H9 (cell line): ENCODE measurements around the gene OIT3. TPM values are rescaled to one million over a fixed set of nuclear protein-coding genes. Genes with fewer than 3 reads are reported as not detected.

ENCODE experiments used
- DNase-seq: peaks from one replicate; pipeline ENCODE4 v3.0.0-alpha.2; 2017
- H2AFZ ChIP-seq: one replicate; pipeline ENCODE4 v1.6.1; 2013; ENCODE audit warnings: mild to moderate bottlenecking, low read length, control low read depth, moderate library complexity
- H2AK5ac ChIP-seq: 2 replicates; pipeline ENCODE4 v1.6.1; 2013; ENCODE audit warnings: low read length, control low read depth, mixed read lengths; ENCODE audit not compliant: insufficient read length
- H2BK120ac ChIP-seq: one replicate; pipeline ENCODE4 v1.6.1; 2013; ENCODE audit warnings: low read depth, mild to moderate bottlenecking, low read length, control low read depth, inconsistent platforms; ENCODE audit not compliant: poor library complexity, severe bottlenecking
- H2BK12ac ChIP-seq: 2 replicates; pipeline ENCODE4 v1.6.1; 2013; ENCODE audit warnings: low read length, control low read depth, mixed read lengths, low read depth; ENCODE audit not compliant: insufficient read length
- H2BK15ac ChIP-seq: 2 replicates; pipeline ENCODE4 v1.6.1; 2013; ENCODE audit warnings: low read depth, low read length, control low read depth
- H2BK20ac ChIP-seq: one replicate; pipeline ENCODE4 v1.6.1; 2013; ENCODE audit warnings: low read depth, mild to moderate bottlenecking, low read length, control low read depth, inconsistent platforms; ENCODE audit not compliant: poor library complexity, severe bottlenecking
- H2BK5ac ChIP-seq: 2 replicates; pipeline ENCODE4 v1.6.1; 2013; ENCODE audit warnings: low read length, control low read depth, mixed read lengths; ENCODE audit not compliant: insufficient read length
- H3K14ac ChIP-seq: 2 replicates; pipeline ENCODE4 v1.6.1; 2013; ENCODE audit warnings: low read length, control low read depth; ENCODE audit not compliant: insufficient read depth
- H3K18ac ChIP-seq: 2 replicates; pipeline ENCODE4 v1.6.1; 2013; ENCODE audit warnings: low read depth, mild to moderate bottlenecking, mixed read lengths, low read length, control low read depth; ENCODE audit not compliant: insufficient read length
- H3K23ac ChIP-seq: 2 replicates; pipeline ENCODE4 v1.6.1; 2013; ENCODE audit warnings: low read length, control low read depth, mixed read lengths, low read depth; ENCODE audit not compliant: insufficient read length
- H3K23me2 ChIP-seq: 2 replicates; pipeline ENCODE4 v1.6.1; 2013; ENCODE audit warnings: low read depth, mild to moderate bottlenecking, mixed read lengths, low read length, control low read depth; ENCODE audit not compliant: insufficient read length, poor library complexity, severe bottlenecking
- H3K27ac ChIP-seq: 2 replicates; pipeline ENCODE4 v1.5.1; 2013; ENCODE audit warnings: low read length, control low read depth, mixed read lengths, low read depth; ENCODE audit not compliant: insufficient read length
- H3K27me3 ChIP-seq: 2 replicates; pipeline ENCODE4 v1.6.1; 2013; ENCODE audit warnings: low read length, control low read depth, inconsistent platforms; ENCODE audit not compliant: insufficient read depth
- H3K4ac ChIP-seq: 2 replicates; pipeline ENCODE4 v1.6.1; 2013; ENCODE audit warnings: low read depth, mild to moderate bottlenecking, control low read depth, inconsistent platforms, low read length, moderate library complexity
- H3K4me1 ChIP-seq: 2 replicates; pipeline ENCODE4 v1.6.1; 2013; ENCODE audit warnings: low read length, control low read depth, inconsistent platforms; ENCODE audit not compliant: insufficient read depth
- H3K4me2 ChIP-seq: 2 replicates; pipeline ENCODE4 v1.6.1; 2013; ENCODE audit warnings: low read length, control low read depth, mixed read lengths; ENCODE audit not compliant: insufficient read length, insufficient read depth
- H3K56ac ChIP-seq: 2 replicates; pipeline ENCODE4 v1.6.1; 2013; ENCODE audit warnings: low read depth, mild to moderate bottlenecking, mixed read lengths, low read length, control low read depth; ENCODE audit not compliant: insufficient read length
- H3K79me1 ChIP-seq: 2 replicates; pipeline ENCODE4 v1.6.1; 2013; ENCODE audit warnings: low read depth, mild to moderate bottlenecking, moderate library complexity, low read length, control low read depth, inconsistent platforms; ENCODE audit not compliant: insufficient read depth, poor library complexity, severe bottlenecking
- H3K79me2 ChIP-seq: 2 replicates; pipeline ENCODE4 v1.6.1; 2013; ENCODE audit warnings: low read length, control low read depth, inconsistent platforms; ENCODE audit not compliant: insufficient read depth
- H3K9ac ChIP-seq: 2 replicates; pipeline ENCODE4 v1.6.1; 2013; ENCODE audit warnings: low read length, control low read depth, mixed read lengths; ENCODE audit not compliant: insufficient read length; ENCODE audit errors: extremely low read depth
- H3K9me3 ChIP-seq: one replicate; pipeline ENCODE4 v1.6.1; 2013; ENCODE audit warnings: low read depth, low read length, inconsistent platforms; ENCODE audit not compliant: control insufficient read depth
- H3T11ph ChIP-seq: one replicate; pipeline ENCODE4 v1.6.1; 2013; ENCODE audit warnings: mild to moderate bottlenecking, low read length, control low read depth, inconsistent platforms
- H4K20me1 ChIP-seq: one replicate; pipeline ENCODE4 v1.6.1; 2013; ENCODE audit not compliant: control insufficient read depth, insufficient read length, insufficient read depth
- H4K5ac ChIP-seq: 2 replicates; pipeline ENCODE4 v1.6.1; 2013; ENCODE audit warnings: low read depth, mild to moderate bottlenecking, mixed read lengths, low read length, control low read depth; ENCODE audit not compliant: insufficient read length
- H4K8ac ChIP-seq: replicated peaks from 2 replicates; pipeline ENCODE4 v1.6.1; 2013; ENCODE audit warnings: low read length, control low read depth, mixed read lengths, low read depth; ENCODE audit not compliant: insufficient read length
- H4K91ac ChIP-seq: 2 replicates; pipeline ENCODE4 v1.6.1; 2013; ENCODE audit warnings: low read depth, mild to moderate bottlenecking, moderate library complexity, mixed read lengths, low read length, control low read depth; ENCODE audit not compliant: insufficient read length
- H3K27ac Mint-ChIP-seq, 3 experiments: 2 replicates in 2 of 3; 3 replicates in 1 of 3; pipeline ENCODE4 v1.8.0; 2020 to 2021; ENCODE audit warnings: mixed read lengths in 3 of 3, mild to moderate bottlenecking in 1 of 3, moderate library complexity in 1 of 3
- H3K27me3 Mint-ChIP-seq: 2 replicates; pipeline ENCODE4 v1.8.0; 2021; ENCODE audit warnings: low read depth, mild to moderate bottlenecking, moderate library complexity, mixed read lengths
- H3K36me3 Mint-ChIP-seq, 3 experiments: 2 replicates in 2 of 3; 3 replicates in 1 of 3; pipeline ENCODE4 v1.8.0; 2020 to 2021; ENCODE audit warnings: low read depth in 3 of 3, mixed read lengths in 3 of 3; ENCODE audit not compliant: insufficient read depth in 1 of 3
- H3K4me1 Mint-ChIP-seq, 2 experiments: 2 replicates each; pipeline ENCODE4 v1.8.0; 2020; ENCODE audit warnings: mixed read lengths in 2 of 2
- H3K4me3 Mint-ChIP-seq, 2 experiments: 2 replicates in 1 of 2; 3 replicates in 1 of 2; pipeline ENCODE4 v1.8.0; 2020 to 2021; ENCODE audit warnings: mild to moderate bottlenecking in 2 of 2, mixed read lengths in 2 of 2, moderate library complexity in 1 of 2
- H3K9me3 Mint-ChIP-seq, 2 experiments: 2 replicates in 1 of 2; 3 replicates in 1 of 2; pipeline ENCODE4 v1.8.0; 2020; ENCODE audit warnings: mild to moderate bottlenecking in 2 of 2, mixed read lengths in 2 of 2, moderate library complexity in 1 of 2
- WGBS: extraction: QIAGEN DNeasy Blood & Tissue Kit; methylation state at CpG from one replicate; pipeline ENCODE4 v1.1.7; 2013; ENCODE audit warnings: missing lambda C conversion rate, low lambda C conversion rate, mixed read lengths; ENCODE audit not compliant: insufficient read length; ENCODE audit errors: extremely low coverage; 5-methylcytosine and 5-hydroxymethylcytosine counted together
- total RNA-seq: library from RNA; stranded (reverse); gene quantifications from 2 replicates; pipeline ENCODE4 v1.2.1, GENCODE V29; 2021
- TF ChIP-seq, protein P1 (sequence below): fragments of 200-600 bp; sonication (generic); conservative IDR thresholded peaks from 3 replicates; pipeline ENCODE4 v1.8.0; 2021; ENCODE audit warnings: antibody characterized with exemption, mild to moderate bottlenecking

OIT3 gene
- total RNA-seq, 1 experiment from 2014 or later: not detected

GRCh38 chr10:72881291-72881690, 12.2 kb upstream of the OIT3 start:
- H3K9me3 ChIP-seq: peaks cover 5% of the 10 kb centered on the region
- no peaks in the 10 kb centered on the region for H3K79me1 ChIP-seq
- H3K27ac ChIP-seq: no peak overlapping the region
- H3K56ac ChIP-seq: no peak overlapping the region
- H3K27me3 ChIP-seq: no peaks in the 10 kb centered on the region
- no peak overlapping the region for H2AFZ ChIP-seq
- H3K4me3 Mint-ChIP-seq: no peak overlapping the region
- H3T11ph ChIP-seq: no peak overlapping the region
- no peak for DNase-seq
- peaks cover 49 to 71% (median 55%) of the 10 kb centered on the region in 3 experiments for H3K36me3 Mint-ChIP-seq
- no peak overlapping the region for H2AK5ac ChIP-seq
- no peak overlapping the region for H3K14ac ChIP-seq
- H2BK20ac ChIP-seq: no peak overlapping the region
- H3K18ac ChIP-seq: no peak overlapping the region
- H3K23ac ChIP-seq: no peak overlapping the region
- no peak overlapping the region for H3K9ac ChIP-seq
- H3K9me3 Mint-ChIP-seq: peaks cover 16 to 32% of the 10 kb centered on the region in 2 experiments; a peak in 4 of 5 replicates
- H2BK120ac ChIP-seq: no peak overlapping the region
- no CpG with 5 or more reads among the region's 2 CpGs for WGBS
- H4K5ac ChIP-seq: no peak overlapping the region
- no peaks in the 10 kb centered on the region for H3K23me2 ChIP-seq
- H3K4me2 ChIP-seq: no peak overlapping the region
- H3K27me3 Mint-ChIP-seq: no peaks in the 10 kb centered on the region; the same call in 1 of the 2 replicates
- no peak overlapping the region for H2BK5ac ChIP-seq
- H3K4me1 Mint-ChIP-seq: peaks cover 27 to 31% of the 10 kb centered on the region in 2 experiments
- no peak overlapping the region for H4K91ac ChIP-seq
- H3K27ac Mint-ChIP-seq: no peak overlapping the region
- H4K8ac ChIP-seq: no peak overlapping the region
- no peaks in the 10 kb centered on the region for H3K79me2 ChIP-seq
- no peaks in the 10 kb centered on the region for H4K20me1 ChIP-seq
- H3K4me1 ChIP-seq: peaks cover 4% of the 10 kb centered on the region; the same call in 1 of the 2 replicates
- H2BK12ac ChIP-seq: no peak overlapping the region
- H2BK15ac ChIP-seq: no peak overlapping the region
- TF ChIP-seq, protein P1, sequence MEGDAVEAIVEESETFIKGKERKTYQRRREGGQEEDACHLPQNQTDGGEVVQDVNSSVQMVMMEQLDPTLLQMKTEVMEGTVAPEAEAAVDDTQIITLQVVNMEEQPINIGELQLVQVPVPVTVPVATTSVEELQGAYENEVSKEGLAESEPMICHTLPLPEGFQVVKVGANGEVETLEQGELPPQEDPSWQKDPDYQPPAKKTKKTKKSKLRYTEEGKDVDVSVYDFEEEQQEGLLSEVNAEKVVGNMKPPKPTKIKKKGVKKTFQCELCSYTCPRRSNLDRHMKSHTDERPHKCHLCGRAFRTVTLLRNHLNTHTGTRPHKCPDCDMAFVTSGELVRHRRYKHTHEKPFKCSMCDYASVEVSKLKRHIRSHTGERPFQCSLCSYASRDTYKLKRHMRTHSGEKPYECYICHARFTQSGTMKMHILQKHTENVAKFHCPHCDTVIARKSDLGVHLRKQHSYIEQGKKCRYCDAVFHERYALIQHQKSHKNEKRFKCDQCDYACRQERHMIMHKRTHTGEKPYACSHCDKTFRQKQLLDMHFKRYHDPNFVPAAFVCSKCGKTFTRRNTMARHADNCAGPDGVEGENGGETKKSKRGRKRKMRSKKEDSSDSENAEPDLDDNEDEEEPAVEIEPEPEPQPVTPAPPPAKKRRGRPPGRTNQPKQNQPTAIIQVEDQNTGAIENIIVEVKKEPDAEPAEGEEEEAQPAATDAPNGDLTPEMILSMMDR: no peak
- no peak overlapping the region for H3K4ac ChIP-seq
